Measurements from ENCODE around the gene MARCHF6.

MARCHF6 gene

GRCh38 chr5:10330511-10331230 lies 22.8 kb upstream of the MARCHF6 start:
- TF ChIP-seq POLR2AphosphoS5 (IDR thresholded peaks at IDR 0.05; ENCODE audit: low read depth, low read length) (no peak), TAF1 (IDR thresholded peaks at IDR 0.05; ENCODE audit: borderline replicate concordance, insufficient read depth, low read length) (no peak), SIN3A (IDR thresholded peaks at IDR 0.05; ENCODE audit: borderline replicate concordance, insufficient read depth, low read length) (no peak), FOXP2 (optimal IDR thresholded peaks at IDR 0.05; ENCODE audit: borderline replicate concordance, extremely low read depth, extremely low read length, insufficient read depth) (no peak)
- TF ChIP-seq, protein P1, sequence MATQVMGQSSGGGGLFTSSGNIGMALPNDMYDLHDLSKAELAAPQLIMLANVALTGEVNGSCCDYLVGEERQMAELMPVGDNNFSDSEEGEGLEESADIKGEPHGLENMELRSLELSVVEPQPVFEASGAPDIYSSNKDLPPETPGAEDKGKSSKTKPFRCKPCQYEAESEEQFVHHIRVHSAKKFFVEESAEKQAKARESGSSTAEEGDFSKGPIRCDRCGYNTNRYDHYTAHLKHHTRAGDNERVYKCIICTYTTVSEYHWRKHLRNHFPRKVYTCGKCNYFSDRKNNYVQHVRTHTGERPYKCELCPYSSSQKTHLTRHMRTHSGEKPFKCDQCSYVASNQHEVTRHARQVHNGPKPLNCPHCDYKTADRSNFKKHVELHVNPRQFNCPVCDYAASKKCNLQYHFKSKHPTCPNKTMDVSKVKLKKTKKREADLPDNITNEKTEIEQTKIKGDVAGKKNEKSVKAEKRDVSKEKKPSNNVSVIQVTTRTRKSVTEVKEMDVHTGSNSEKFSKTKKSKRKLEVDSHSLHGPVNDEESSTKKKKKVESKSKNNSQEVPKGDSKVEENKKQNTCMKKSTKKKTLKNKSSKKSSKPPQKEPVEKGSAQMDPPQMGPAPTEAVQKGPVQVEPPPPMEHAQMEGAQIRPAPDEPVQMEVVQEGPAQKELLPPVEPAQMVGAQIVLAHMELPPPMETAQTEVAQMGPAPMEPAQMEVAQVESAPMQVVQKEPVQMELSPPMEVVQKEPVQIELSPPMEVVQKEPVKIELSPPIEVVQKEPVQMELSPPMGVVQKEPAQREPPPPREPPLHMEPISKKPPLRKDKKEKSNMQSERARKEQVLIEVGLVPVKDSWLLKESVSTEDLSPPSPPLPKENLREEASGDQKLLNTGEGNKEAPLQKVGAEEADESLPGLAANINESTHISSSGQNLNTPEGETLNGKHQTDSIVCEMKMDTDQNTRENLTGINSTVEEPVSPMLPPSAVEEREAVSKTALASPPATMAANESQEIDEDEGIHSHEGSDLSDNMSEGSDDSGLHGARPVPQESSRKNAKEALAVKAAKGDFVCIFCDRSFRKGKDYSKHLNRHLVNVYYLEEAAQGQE (IDR thresholded peaks at IDR 0.05; ENCODE audit: insufficient read depth in 1 of 2, low read depth in 2 of 2, low read length in 2 of 2): no peak

DNA sequence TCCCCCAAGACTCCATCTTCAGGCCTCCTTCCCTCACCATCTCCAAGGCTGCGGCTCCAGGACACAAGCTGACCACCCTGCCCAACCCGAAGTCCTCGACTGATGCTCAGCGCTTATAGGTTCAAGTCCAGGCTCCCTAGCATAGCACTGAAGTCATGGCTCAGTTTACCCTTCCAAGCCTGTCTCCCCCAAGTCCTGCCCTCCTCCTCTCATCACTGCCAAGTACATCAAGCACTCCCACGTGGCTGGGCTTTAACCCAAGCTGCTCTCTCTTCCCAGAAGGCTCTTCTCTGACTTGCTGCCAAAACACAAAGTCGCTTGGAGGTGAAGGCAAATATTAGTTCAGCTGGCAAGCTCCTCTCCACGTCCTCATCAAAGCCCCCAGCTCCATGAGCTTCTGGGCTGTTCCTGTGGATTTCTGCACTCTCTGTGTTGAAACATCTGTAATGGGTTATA lies 22.1 kb upstream of the MARCHF6 start:
- TF ChIP-seq, protein P1 (IDR thresholded peaks at IDR 0.05; ENCODE audit: insufficient read depth in 1 of 2, low read depth in 2 of 2, low read length in 2 of 2): no peak
- TF ChIP-seq POLR2AphosphoS5 (IDR thresholded peaks at IDR 0.05; ENCODE audit: low read depth, low read length) (no peak), FOXP2 (optimal IDR thresholded peaks at IDR 0.05; ENCODE audit: borderline replicate concordance, extremely low read depth, extremely low read length, insufficient read depth) (no peak), SIN3A (IDR thresholded peaks at IDR 0.05; ENCODE audit: borderline replicate concordance, insufficient read depth, low read length) (peak; percentile 90; the same call in 1 of the 2 replicates), TAF1 (IDR thresholded peaks at IDR 0.05; ENCODE audit: borderline replicate concordance, insufficient read depth, low read length) (peak; percentile 49; the same call in 1 of the 2 replicates)

- TF ChIP-seq, protein P1 (IDR thresholded peaks at IDR 0.05; ENCODE audit: insufficient read depth in 1 of 2, low read depth in 2 of 2, low read length in 2 of 2): no peak
- no peak for TF ChIP-seq TAF1 (IDR thresholded peaks at IDR 0.05; ENCODE audit: borderline replicate concordance, insufficient read depth, low read length)
Measured at GRCh38 chr5:10332301-10332700, 21.2 kb upstream of the MARCHF6 start.

- TF ChIP-seq TAF1 (IDR thresholded peaks at IDR 0.05; ENCODE audit: borderline replicate concordance, insufficient read depth, low read length) (no peak), POLR2AphosphoS5 (IDR thresholded peaks at IDR 0.05; ENCODE audit: low read depth, low read length) (no peak), SIN3A (IDR thresholded peaks at IDR 0.05; ENCODE audit: borderline replicate concordance, insufficient read depth, low read length) (no peak), FOXP2 (optimal IDR thresholded peaks at IDR 0.05; ENCODE audit: borderline replicate concordance, extremely low read depth, extremely low read length, insufficient read depth) (no peak)
- TF ChIP-seq, protein P1 (IDR thresholded peaks at IDR 0.05; ENCODE audit: insufficient read depth in 1 of 2, low read depth in 2 of 2, low read length in 2 of 2): no peak
Measured at GRCh38 chr5:10333154-10334006, 20.1 kb upstream of the MARCHF6 start.
